AG09319 (cell line): Measurements from ENCODE around the gene ABCG8.

Experiments
- DNase-seq: peaks from one replicate; pipeline ENCODE4 v3.0.0-alpha.2; 2010; ENCODE audit warnings: low read depth; ENCODE audit errors: extremely low read depth
- TF ChIP-seq, protein P1 (sequence below): IDR thresholded peaks from 2 replicates; pipeline ENCODE4 v1.5.1; 2011; ENCODE audit warnings: low read depth, mild to moderate bottlenecking, inconsistent platforms, low read length, moderate library complexity

ABCG8 gene

GRCh38 chr2:43824951-43825493 lies 13.7 kb upstream of the ABCG8 start:
- TF ChIP-seq, protein P1, sequence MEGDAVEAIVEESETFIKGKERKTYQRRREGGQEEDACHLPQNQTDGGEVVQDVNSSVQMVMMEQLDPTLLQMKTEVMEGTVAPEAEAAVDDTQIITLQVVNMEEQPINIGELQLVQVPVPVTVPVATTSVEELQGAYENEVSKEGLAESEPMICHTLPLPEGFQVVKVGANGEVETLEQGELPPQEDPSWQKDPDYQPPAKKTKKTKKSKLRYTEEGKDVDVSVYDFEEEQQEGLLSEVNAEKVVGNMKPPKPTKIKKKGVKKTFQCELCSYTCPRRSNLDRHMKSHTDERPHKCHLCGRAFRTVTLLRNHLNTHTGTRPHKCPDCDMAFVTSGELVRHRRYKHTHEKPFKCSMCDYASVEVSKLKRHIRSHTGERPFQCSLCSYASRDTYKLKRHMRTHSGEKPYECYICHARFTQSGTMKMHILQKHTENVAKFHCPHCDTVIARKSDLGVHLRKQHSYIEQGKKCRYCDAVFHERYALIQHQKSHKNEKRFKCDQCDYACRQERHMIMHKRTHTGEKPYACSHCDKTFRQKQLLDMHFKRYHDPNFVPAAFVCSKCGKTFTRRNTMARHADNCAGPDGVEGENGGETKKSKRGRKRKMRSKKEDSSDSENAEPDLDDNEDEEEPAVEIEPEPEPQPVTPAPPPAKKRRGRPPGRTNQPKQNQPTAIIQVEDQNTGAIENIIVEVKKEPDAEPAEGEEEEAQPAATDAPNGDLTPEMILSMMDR = no peak
- DNase-seq = no peak

DNA sequence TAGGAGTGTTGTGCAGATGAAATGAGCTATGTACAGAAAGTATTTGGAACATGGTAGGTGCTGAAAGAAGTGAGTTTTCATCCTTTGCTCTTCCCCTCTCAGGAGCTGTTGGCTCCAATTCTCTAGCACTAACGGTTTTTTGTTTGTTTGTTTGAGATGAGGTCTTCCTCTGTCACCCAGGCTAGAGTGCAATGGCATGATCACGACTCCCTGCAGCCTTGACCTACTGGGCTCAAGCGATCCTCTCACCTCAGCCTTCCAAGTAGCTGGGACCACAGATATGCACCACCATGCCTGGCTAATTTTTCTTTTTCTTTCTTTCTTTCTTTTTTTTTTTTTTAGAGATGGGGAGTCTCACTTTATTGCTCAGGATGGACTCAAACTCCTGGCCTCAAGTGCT lies 12.9 kb upstream of the ABCG8 start:
- TF ChIP-seq, protein P1 = no peak
- DNase-seq = no peak

DNA sequence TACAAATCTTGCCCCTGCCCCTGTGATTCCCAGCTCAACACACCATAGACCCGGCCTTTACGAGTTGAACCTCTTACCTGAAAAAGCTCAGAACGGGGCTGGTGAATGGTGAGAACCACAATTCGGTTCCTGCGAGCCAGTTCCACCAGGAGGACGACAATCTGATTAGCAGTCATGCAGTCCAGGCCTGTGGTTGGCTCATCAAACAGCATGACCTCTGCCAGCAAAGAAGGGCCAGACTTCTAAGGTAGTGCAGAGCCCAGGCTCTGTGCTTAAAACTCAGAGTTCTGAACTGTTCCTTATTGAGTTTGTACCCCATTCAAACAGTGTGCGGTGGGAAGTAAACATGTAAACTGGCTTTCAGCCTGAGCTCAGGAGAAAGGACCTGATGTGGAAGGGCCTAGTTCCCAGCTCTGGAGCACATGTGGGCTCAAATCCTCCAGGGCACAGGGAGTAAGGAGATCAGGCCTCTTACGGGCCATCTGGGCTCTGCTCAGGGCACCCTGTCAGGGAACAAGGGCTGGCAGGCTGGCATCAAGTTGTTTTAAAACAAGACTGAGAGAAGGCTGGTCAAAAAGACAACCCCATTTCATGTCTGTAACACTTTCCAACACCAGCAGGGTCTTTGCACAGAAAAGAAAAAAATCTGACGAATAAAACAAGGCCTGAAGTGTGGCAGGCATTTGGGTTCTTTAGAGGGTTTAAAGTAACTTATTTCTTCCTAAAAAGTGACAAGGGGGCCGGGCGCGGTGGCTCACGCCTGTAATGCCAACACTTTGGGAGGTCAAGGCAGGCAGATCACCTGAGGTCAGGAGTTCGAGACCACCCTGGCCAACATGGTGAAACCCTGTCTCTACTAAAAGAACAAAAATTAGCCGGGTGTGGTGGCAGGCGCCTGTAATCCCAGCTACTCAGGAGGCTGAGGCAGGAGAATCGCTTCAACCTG lies 12.2 kb upstream of the ABCG8 start:
- DNase-seq = no peak

GRCh38 chr2:43831543-43832294 lies 7.1 kb upstream of the ABCG8 start:
- no peak for DNase-seq
- TF ChIP-seq, protein P1 = no peak

More for the DNA sequence above, 12.2 kb upstream of the ABCG8 start:
- TF ChIP-seq, protein P1 = no peak

- TF ChIP-seq, protein P1 = no peak
- DNase-seq = no peak
These were observed 6.3 kb upstream of the ABCG8 start for GRCh38 chr2:43832457-43832856.

DNA sequence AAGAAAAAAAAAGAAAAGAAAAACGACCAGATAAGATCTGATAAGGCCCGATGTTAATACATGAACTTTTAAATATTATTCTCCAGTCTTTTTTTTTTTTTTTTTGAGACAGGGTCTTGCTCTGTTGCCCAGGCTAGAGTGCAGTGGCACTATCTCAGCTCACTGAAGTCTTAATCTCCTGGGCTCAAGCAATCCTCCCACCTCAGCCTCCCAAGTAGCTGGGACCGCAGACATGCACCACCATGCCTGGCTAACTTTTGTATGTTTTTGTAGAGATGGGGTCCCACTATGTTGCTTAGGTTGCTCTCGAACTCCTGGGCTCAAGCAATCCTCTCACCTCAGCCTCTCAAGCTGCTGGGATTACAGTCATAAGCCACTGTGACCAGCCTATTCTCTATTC lies 1.7 kb upstream of the ABCG8 start:
- TF ChIP-seq, protein P1 = no peak
- DNase-seq = no peak
